Endothelial cell (in vitro differentiated cells): ENCODE results near the gene SLC8A2. TPM values are rescaled to one million over a fixed set of nuclear protein-coding genes. Genes with fewer than 3 reads are reported as not detected.

Experiments
- DNase-seq: peaks from one replicate; pipeline ENCODE4 v3.0.0; 2021; ENCODE audit warnings: low spot score
- H3K27ac Mint-ChIP-seq: one replicate; pipeline ENCODE4 v1.8.0; 2021; ENCODE audit warnings: mixed read lengths, inconsistent platforms; ENCODE audit not compliant: unreplicated experiment
- H3K27me3 Mint-ChIP-seq: one replicate; pipeline ENCODE4 v1.8.0; 2021; ENCODE audit warnings: mild to moderate bottlenecking, moderate library complexity, mixed read lengths, inconsistent platforms; ENCODE audit not compliant: unreplicated experiment
- H3K36me3 Mint-ChIP-seq: one replicate; pipeline ENCODE4 v1.8.0; 2021; ENCODE audit warnings: mild to moderate bottlenecking, low read depth, mixed read lengths, inconsistent platforms; ENCODE audit not compliant: unreplicated experiment
- H3K4me1 Mint-ChIP-seq: one replicate; pipeline ENCODE4 v1.8.0; 2021; ENCODE audit warnings: mild to moderate bottlenecking, mixed read lengths, inconsistent platforms; ENCODE audit not compliant: unreplicated experiment
- H3K4me3 Mint-ChIP-seq: one replicate; pipeline ENCODE4 v1.8.0; 2021; ENCODE audit warnings: mild to moderate bottlenecking, mixed read lengths, inconsistent platforms; ENCODE audit not compliant: unreplicated experiment
- H3K9me3 Mint-ChIP-seq: one replicate; pipeline ENCODE4 v1.8.0; 2021; ENCODE audit warnings: mixed read lengths, inconsistent platforms; ENCODE audit not compliant: unreplicated experiment
- CTCF ChIP-seq: fragments of 200-600 bp; sonication (generic); IDR thresholded peaks from one replicate; pipeline ENCODE4 v1.5.0; 2021; ENCODE audit warnings: antibody characterized with exemption; ENCODE audit not compliant: unreplicated experiment
- total RNA-seq: library from RNA; stranded (reverse); fragmentation: NEBNext Ultra II Directional; extraction: Animal tissue kit (Norgen Biotek cat#: 25700); gene quantifications from one replicate; pipeline ENCODE4 v1.2.1, GENCODE V29; 2021; ENCODE audit not compliant: unreplicated experiment

Gene SLC8A2
- total RNA-seq, 1 donor from 2014 or later = 0.80 TPM

- Mint-ChIP-seq H3K4me3 (no peak overlapping the region), H3K27me3 (peaks cover 23% of the 10 kb centered on the region), H3K4me1 (peaks cover 7% of the 10 kb centered on the region), H3K9me3 (no peaks in the 10 kb centered on the region), H3K27ac (no peak overlapping the region), H3K36me3 (peaks cover 4% of the 10 kb centered on the region)
- peak; percentile 87 for TF ChIP-seq CTCF
- peak; percentile 86 for DNase-seq
Observed at GRCh38 chr19:47427241-47428176, 44.2 kb downstream of the SLC8A2 start.

GRCh38 chr19:47423203-47423882 lies 48.4 kb downstream of the SLC8A2 start:
- no peak overlapping the region for H3K27ac Mint-ChIP-seq
- H3K4me1 Mint-ChIP-seq = peaks cover 13% of the 10 kb centered on the region
- peaks cover 5% of the 10 kb centered on the region for H3K36me3 Mint-ChIP-seq
- TF ChIP-seq CTCF = no peak
- peaks cover 37% of the 10 kb centered on the region for H3K27me3 Mint-ChIP-seq
- H3K9me3 Mint-ChIP-seq = no peaks in the 10 kb centered on the region
- H3K4me3 Mint-ChIP-seq = no peak overlapping the region
- DNase-seq = no peak

GRCh38 chr19:47422417-47423163 lies 49.1 kb downstream of the SLC8A2 start:
- peaks cover 10% of the 10 kb centered on the region for H3K36me3 Mint-ChIP-seq
- H3K27ac Mint-ChIP-seq = no peak overlapping the region
- no peak for DNase-seq
- H3K9me3 Mint-ChIP-seq = no peaks in the 10 kb centered on the region
- peaks cover 41% of the 10 kb centered on the region for H3K27me3 Mint-ChIP-seq
- TF ChIP-seq CTCF = no peak
- H3K4me3 Mint-ChIP-seq = no peak overlapping the region
- peaks cover 17% of the 10 kb centered on the region for H3K4me1 Mint-ChIP-seq

- peaks cover 12% of the 10 kb centered on the region for H3K36me3 Mint-ChIP-seq
- no peaks in the 10 kb centered on the region for H3K9me3 Mint-ChIP-seq
- H3K27ac Mint-ChIP-seq = no peak overlapping the region
- DNase-seq = no peak
- peaks cover 44% of the 10 kb centered on the region for H3K27me3 Mint-ChIP-seq
- H3K4me1 Mint-ChIP-seq = peaks cover 19% of the 10 kb centered on the region
- H3K4me3 Mint-ChIP-seq = peak overlapping the region; percentile 74
- TF ChIP-seq CTCF = no peak
Observed at GRCh38 chr19:47421844-47422395, 49.8 kb downstream of the SLC8A2 start.
